IMR-90 (cell line): ENCODE data around the gene BBS12. TPM values are rescaled to one million over a fixed set of nuclear protein-coding genes. Genes with fewer than 3 reads are reported as not detected.
A peak's percentile ranks its signal among the peaks of the same experiment; 100 is the strongest.

Experiments
- ATAC-seq: fragments of 200-7000 bp; cut with Tn5 transposase; 2 replicates; pipeline ENCODE4 v1.9.1; 2020; ENCODE audit warnings: low read depth, mild to moderate bottlenecking, moderate library complexity
- BruUV-seq: library from RNA; stranded (reverse); fragments of 400-500 nt; replicated peaks from 2 replicates; lab custom pipeline; 2021; lab: Mats Ljungman, UMichigan
- CTCF ChIA-PET: fragments of 300-600 bp; formaldehyde crosslinking; extraction: SDS; loops from one replicate; lab custom pipeline; 2021; ENCODE audit warnings: antibody characterized with exemption; lab: Yijun Ruan, JAX
- POLR2A ChIA-PET: fragments of 300-600 bp; sonication (Branson Sonifier 250); formaldehyde crosslinking; loops from one replicate; lab custom pipeline; 2022; ENCODE audit warnings: antibody characterized with exemption; ENCODE audit not compliant: unreplicated experiment; lab: Charles Lee
- DNase-seq: peaks from one replicate; pipeline ENCODE4 v3.0.0; 2013
- H2AFZ ChIP-seq: replicated peaks from 2 replicates; pipeline ENCODE3; 2013; ENCODE audit warnings: low read length, mild to moderate bottlenecking; ENCODE audit not compliant: poor library complexity
- H2AK5ac ChIP-seq: 2 replicates; pipeline ENCODE4 v1.6.1; 2013; ENCODE audit warnings: low read depth, low read length, inconsistent platforms
- H2AK9ac ChIP-seq: replicated peaks from 2 replicates; pipeline ENCODE3; 2013; ENCODE audit warnings: mild to moderate bottlenecking, low read depth, low read length, moderate library complexity; ENCODE audit not compliant: poor library complexity
- H2BK120ac ChIP-seq: 2 replicates; pipeline ENCODE4 v1.6.1; 2013; ENCODE audit warnings: low read depth, low read length, inconsistent platforms
- H2BK15ac ChIP-seq: 3 replicates; pipeline ENCODE4 v1.6.1; 2013; ENCODE audit warnings: low read depth, low read length, inconsistent platforms
- H2BK20ac ChIP-seq: 2 replicates; pipeline ENCODE4 v1.6.1; 2013; ENCODE audit warnings: low read depth, mild to moderate bottlenecking, inconsistent platforms, low read length, moderate library complexity
- H2BK5ac ChIP-seq: 2 replicates; pipeline ENCODE4 v1.6.1; 2013; ENCODE audit warnings: mild to moderate bottlenecking, low read depth, low read length, inconsistent platforms; ENCODE audit not compliant: poor library complexity, severe bottlenecking
- H3K14ac ChIP-seq: replicated peaks from 2 replicates; pipeline ENCODE4 v1.6.1; 2013; ENCODE audit warnings: low read depth, low read length, inconsistent platforms
- H3K18ac ChIP-seq: 2 replicates; pipeline ENCODE4 v1.6.1; 2013; ENCODE audit warnings: low read depth, low read length, control low read depth
- H3K23ac ChIP-seq: 2 replicates; pipeline ENCODE4 v1.6.1; 2013; ENCODE audit warnings: low read depth, low read length, inconsistent platforms
- H3K27ac ChIP-seq: 2 replicates; pipeline ENCODE4 v1.5.1; 2013; ENCODE audit warnings: mild to moderate bottlenecking, control low read depth, low read length; ENCODE audit not compliant: insufficient read depth
- H3K27me3 ChIP-seq: 2 replicates; pipeline ENCODE4 v1.6.1; 2013; ENCODE audit warnings: low read length; ENCODE audit not compliant: control insufficient read depth, insufficient read depth
- H3K36me3 ChIP-seq: 2 replicates; pipeline ENCODE4 v1.6.1; 2013; ENCODE audit warnings: low read length, mixed read lengths; ENCODE audit not compliant: control insufficient read depth, insufficient read depth
- H3K4ac ChIP-seq: 2 replicates; pipeline ENCODE4 v1.6.1; 2013; ENCODE audit warnings: low read depth, low read length, inconsistent platforms
- H3K4me1 ChIP-seq: 2 replicates; pipeline ENCODE4 v1.6.1; 2013; ENCODE audit warnings: low read length, mixed read lengths; ENCODE audit not compliant: control insufficient read depth, insufficient read depth
- H3K4me2 ChIP-seq: 2 replicates; pipeline ENCODE4 v1.6.1; 2013; ENCODE audit warnings: low read depth, mild to moderate bottlenecking, control low read depth, low read length, moderate library complexity
- H3K4me3 ChIP-seq: 2 replicates; pipeline ENCODE4 v1.5.1; 2013; ENCODE audit warnings: low read depth, mild to moderate bottlenecking, control low read depth, low read length, moderate library complexity; ENCODE audit not compliant: insufficient read depth
- H3K56ac ChIP-seq: 2 replicates; pipeline ENCODE4 v1.6.1; 2013; ENCODE audit warnings: low read length, inconsistent platforms; ENCODE audit not compliant: insufficient read depth; ENCODE audit errors: extremely low read depth
- H3K79me1 ChIP-seq, 2 experiments: 2 replicates each; pipeline ENCODE4 v1.6.1; 2013; ENCODE audit warnings: low read length in 2 of 2, inconsistent platforms in 1 of 2, low read depth in 1 of 2
- H3K9ac ChIP-seq: 2 replicates; pipeline ENCODE4 v1.6.1; 2013; ENCODE audit warnings: low read depth, low read length, control low read depth
- H3K9me1 ChIP-seq: 2 replicates; pipeline ENCODE4 v1.6.1; 2013; ENCODE audit warnings: low read length, inconsistent platforms; ENCODE audit not compliant: insufficient read depth
- H3K9me3 ChIP-seq: 2 replicates; pipeline ENCODE4 v1.6.1; 2013; ENCODE audit warnings: low read length; ENCODE audit not compliant: control insufficient read depth, insufficient read depth
- H4K20me1 ChIP-seq: 2 replicates; pipeline ENCODE4 v1.6.1; 2013; ENCODE audit warnings: low read length, inconsistent platforms; ENCODE audit not compliant: insufficient read depth
- H4K5ac ChIP-seq: 2 replicates; pipeline ENCODE4 v1.6.1; 2013; ENCODE audit warnings: mild to moderate bottlenecking, low read depth, low read length, control low read depth
- H4K8ac ChIP-seq, 2 experiments: 2 replicates each; pipeline ENCODE4 v1.6.1; 2013; ENCODE audit warnings: low read depth in 2 of 2, low read length in 2 of 2, control low read depth in 1 of 2, inconsistent platforms in 1 of 2
- H4K91ac ChIP-seq: 2 replicates; pipeline ENCODE4 v1.6.1; 2013; ENCODE audit warnings: low read depth, low read length, inconsistent platforms; ENCODE audit not compliant: insufficient read depth
- CEBPB ChIP-seq: IDR thresholded peaks from 2 replicates; pipeline ENCODE4 v1.6.1; 2012; ENCODE audit warnings: low read depth, low read length, improper control_type of control experiment
- MAFK ChIP-seq: IDR thresholded peaks from 2 replicates; pipeline ENCODE4 v1.6.1; 2012; ENCODE audit warnings: low read depth, low read length, improper control_type of control experiment
- MAZ ChIP-seq: IDR thresholded peaks from 2 replicates; pipeline ENCODE4 v1.6.1; 2012; ENCODE audit warnings: low read depth, mild to moderate bottlenecking, low read length, improper control_type of control experiment, moderate library complexity, borderline replicate concordance
- MXI1 ChIP-seq: IDR thresholded peaks from 2 replicates; pipeline ENCODE4 v1.6.1; 2012; ENCODE audit warnings: low read depth, mild to moderate bottlenecking, low read length, moderate library complexity, borderline replicate concordance
- RCOR1 ChIP-seq: IDR thresholded peaks from 2 replicates; pipeline ENCODE4 v1.6.1; 2012; ENCODE audit warnings: mild to moderate bottlenecking, low read length, improper control_type of control experiment; ENCODE audit not compliant: insufficient replicate concordance
- RFX5 ChIP-seq: IDR thresholded peaks from 2 replicates; pipeline ENCODE4 v1.8.0; 2012; ENCODE audit warnings: low read depth, mild to moderate bottlenecking, low read length, moderate library complexity
- WGBS, 2 experiments: methylation state at CpG; one replicate each; pipeline versions ENCODE4 v1.1.5 to v1.1.7; 2013; ENCODE audit warnings: missing lambda C conversion rate in 2 of 2; ENCODE audit not compliant: insufficient read length in 1 of 2; ENCODE audit errors: extremely low coverage in 2 of 2; 5-methylcytosine and 5-hydroxymethylcytosine counted together
- dilution Hi-C: fragments of 300-500 bp; cut with HindIII; formaldehyde crosslinking; loops from one replicate; pipeline ENCODE4 v1.14.3; 2018; ENCODE audit warnings: low sequenced_read_pairs; ENCODE audit not compliant: unreplicated experiment
- in situ Hi-C: fragments of 300-500 bp; cut with MboI; formaldehyde crosslinking; loops from 3 replicates; pipeline ENCODE4 v1.14.3; 2019; ENCODE audit warnings: low sequenced_read_pairs, inconsistent platforms, mixed read lengths
- intact Hi-C: fragments of 100-400 bp; cut with micrococcal nuclease; formaldehyde crosslinking; loops from 2 replicates; pipeline ENCODE4 v1.10.0; 2022
- polyA plus RNA-seq, 3 experiments: library from polyadenylated mRNA; depleted of rRNA; stranded (reverse); fragments of >200 nt; gene quantifications; 2 replicates each; pipeline ENCODE4 v1.2.3, GENCODE V29; 2012; ENCODE audit warnings: low replicate concordance in 1 of 3
- total RNA-seq: library from RNA; depleted of rRNA; stranded (reverse); fragments of >200 nt; gene quantifications from 2 replicates; pipeline ENCODE4 v1.2.3, GENCODE V29; 2012
- TF ChIP-seq, protein P1 (sequence below): fragments of 150-350 bp; IDR thresholded peaks from 2 replicates; pipeline ENCODE4 v1.6.1; 2016; ENCODE audit warnings: low read depth, mild to moderate bottlenecking, low read length, moderate library complexity, borderline replicate concordance
- TF ChIP-seq, protein P2 (sequence below): conservative IDR thresholded peaks from 2 replicates; pipeline ENCODE4 v1.5.1; 2012; ENCODE audit warnings: mild to moderate bottlenecking, low read depth, low read length, improper control_type of control experiment
- TF ChIP-seq, protein P3 (sequence below): fragments of 150-350 bp; IDR thresholded peaks from 2 replicates; pipeline ENCODE4 v1.6.1; 2017; ENCODE audit warnings: mild to moderate bottlenecking, antibody characterized with exemption, low read length, low read depth

Gene BBS12
- total and polyA plus RNA-seq, 2 of the 4 experiments (the other 2 are of a cell fraction), result 1.1 to 5.9 TPM

DNA sequence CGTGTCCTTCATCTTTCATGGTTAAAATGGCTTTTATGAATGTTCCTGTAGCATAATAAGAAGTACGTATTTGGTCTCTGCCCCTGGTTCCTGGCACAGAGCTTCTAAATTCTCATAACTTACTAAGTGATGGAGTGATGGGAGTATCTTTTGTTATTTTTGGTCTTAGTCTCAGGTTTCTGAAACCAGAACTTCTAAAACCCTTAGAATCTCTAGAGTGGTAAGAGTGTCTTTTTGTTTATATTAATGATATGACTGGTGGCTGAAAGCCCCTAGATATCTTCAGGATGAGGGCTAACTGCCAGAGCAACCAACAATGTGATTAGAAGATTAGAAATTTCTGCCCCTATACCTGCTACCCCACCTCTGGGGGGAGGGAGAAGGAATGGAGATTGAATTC, 45.8 kb upstream of the BBS12 start (continued):
- TF ChIP-seq, protein P1, sequence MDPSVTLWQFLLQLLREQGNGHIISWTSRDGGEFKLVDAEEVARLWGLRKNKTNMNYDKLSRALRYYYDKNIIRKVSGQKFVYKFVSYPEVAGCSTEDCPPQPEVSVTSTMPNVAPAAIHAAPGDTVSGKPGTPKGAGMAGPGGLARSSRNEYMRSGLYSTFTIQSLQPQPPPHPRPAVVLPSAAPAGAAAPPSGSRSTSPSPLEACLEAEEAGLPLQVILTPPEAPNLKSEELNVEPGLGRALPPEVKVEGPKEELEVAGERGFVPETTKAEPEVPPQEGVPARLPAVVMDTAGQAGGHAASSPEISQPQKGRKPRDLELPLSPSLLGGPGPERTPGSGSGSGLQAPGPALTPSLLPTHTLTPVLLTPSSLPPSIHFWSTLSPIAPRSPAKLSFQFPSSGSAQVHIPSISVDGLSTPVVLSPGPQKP, result no peak

DNA sequence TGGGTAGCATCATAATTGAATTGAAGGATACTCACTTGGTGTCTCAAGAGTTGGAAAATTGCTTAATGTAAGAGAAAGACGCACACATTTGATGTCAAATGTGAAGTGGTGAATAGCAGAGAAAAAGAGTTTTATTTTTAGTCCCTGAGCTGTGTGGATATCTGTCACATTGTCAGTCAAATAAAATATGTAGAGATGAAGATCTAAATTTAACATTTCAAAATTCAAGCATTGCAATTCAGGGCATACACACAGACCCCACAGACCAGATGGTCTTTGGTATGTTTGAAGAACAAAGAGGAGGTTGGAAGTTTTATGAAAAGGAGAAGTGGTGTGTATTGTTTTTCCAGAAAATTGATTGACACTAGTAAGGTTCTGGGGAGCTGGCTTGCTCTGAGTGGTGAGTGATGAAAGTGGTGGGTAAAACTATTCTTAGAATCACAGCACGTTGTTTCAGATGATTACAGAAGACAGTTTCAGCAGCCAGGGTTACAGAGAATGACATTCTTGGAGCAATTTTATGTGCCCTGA, 44.9 kb upstream of the BBS12 start:
- DNase-seq (no peak), ATAC-seq (no peak)
- Histone ChIP-seq H2AK9ac (no peak overlapping the region), H3K36me3 (no peaks in the 10 kb centered on the region), H2AFZ (peak overlapping the region; percentile 62), H3K18ac (no peak overlapping the region), H3K4me3 (no peak overlapping the region), H2BK15ac (no peak overlapping the region; the same call in 2 of the 3 replicates), H3K9me1 (no peaks in the 10 kb centered on the region), H4K20me1 (no peaks in the 10 kb centered on the region), H4K5ac (no peak overlapping the region), H2BK20ac (peak overlapping the region; percentile 36; the same call in 1 of the 2 replicates), H3K14ac (0 out of 2 replicates have a peak overlapping the region, but pooled peaks have one; percentile 51), H3K27ac (no peak overlapping the region), H3K4ac (no peak overlapping the region), H3K9ac (no peak overlapping the region), H3K79me1 (no peaks in the 10 kb centered on the region), H2BK5ac (no peak overlapping the region), H3K56ac (no peak overlapping the region), H3K4me2 (no peak overlapping the region), H3K4me1 (peaks cover 2% of the 10 kb centered on the region; the same call in 1 of the 2 replicates), H2AK5ac (no peak overlapping the region), H3K23ac (no peak overlapping the region), H4K8ac (peak overlapping the region in 1 of 2 experiments; percentile 60; a peak in 2 of 4 replicates), H4K91ac (no peak overlapping the region), H3K27me3 (no peaks in the 10 kb centered on the region), H2BK120ac (0 out of 2 replicates have a peak overlapping the region, but pooled peaks have one; percentile 14), H3K9me3 (no peaks in the 10 kb centered on the region)
- TF ChIP-seq, protein P2, sequence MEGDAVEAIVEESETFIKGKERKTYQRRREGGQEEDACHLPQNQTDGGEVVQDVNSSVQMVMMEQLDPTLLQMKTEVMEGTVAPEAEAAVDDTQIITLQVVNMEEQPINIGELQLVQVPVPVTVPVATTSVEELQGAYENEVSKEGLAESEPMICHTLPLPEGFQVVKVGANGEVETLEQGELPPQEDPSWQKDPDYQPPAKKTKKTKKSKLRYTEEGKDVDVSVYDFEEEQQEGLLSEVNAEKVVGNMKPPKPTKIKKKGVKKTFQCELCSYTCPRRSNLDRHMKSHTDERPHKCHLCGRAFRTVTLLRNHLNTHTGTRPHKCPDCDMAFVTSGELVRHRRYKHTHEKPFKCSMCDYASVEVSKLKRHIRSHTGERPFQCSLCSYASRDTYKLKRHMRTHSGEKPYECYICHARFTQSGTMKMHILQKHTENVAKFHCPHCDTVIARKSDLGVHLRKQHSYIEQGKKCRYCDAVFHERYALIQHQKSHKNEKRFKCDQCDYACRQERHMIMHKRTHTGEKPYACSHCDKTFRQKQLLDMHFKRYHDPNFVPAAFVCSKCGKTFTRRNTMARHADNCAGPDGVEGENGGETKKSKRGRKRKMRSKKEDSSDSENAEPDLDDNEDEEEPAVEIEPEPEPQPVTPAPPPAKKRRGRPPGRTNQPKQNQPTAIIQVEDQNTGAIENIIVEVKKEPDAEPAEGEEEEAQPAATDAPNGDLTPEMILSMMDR, result no peak
- TF ChIP-seq RCOR1, result no peak
- no peak for TF ChIP-seq CEBPB
- TF ChIP-seq RFX5, result no peak
- TF ChIP-seq MAFK, result no peak
- TF ChIP-seq MXI1, result no peak
- TF ChIP-seq, protein P1, result no peak
- TF ChIP-seq, protein P3, sequence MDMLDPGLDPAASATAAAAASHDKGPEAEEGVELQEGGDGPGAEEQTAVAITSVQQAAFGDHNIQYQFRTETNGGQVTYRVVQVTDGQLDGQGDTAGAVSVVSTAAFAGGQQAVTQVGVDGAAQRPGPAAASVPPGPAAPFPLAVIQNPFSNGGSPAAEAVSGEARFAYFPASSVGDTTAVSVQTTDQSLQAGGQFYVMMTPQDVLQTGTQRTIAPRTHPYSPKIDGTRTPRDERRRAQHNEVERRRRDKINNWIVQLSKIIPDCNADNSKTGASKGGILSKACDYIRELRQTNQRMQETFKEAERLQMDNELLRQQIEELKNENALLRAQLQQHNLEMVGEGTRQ, result no peak
- TF ChIP-seq MAZ, result no peak
- dilution Hi-C loops (no loop called here), intact Hi-C loops (no loop called here), in situ Hi-C loops (no loop called here)
- POLR2A ChIA-PET, result no interaction called here
- whole genome bisulfite sequencing, 2 experiments, result 0% methylated on average over 1 of the region's 2 CpGs; no CpG with 5 or more reads in 1 of the 2 experiments
- BruUV-seq, result no TSS peak
- CTCF ChIA-PET, result interaction anchor here (0.9 kb wide), 1 partner anchor 110 kb away, joined by 3 read pairs; no protein-coding TSS in a partner anchor
